NT2/D1 (cell line): Measurements from ENCODE around the gene PDE5A.

Experiments
- SUZ12 ChIP-seq: IDR thresholded peaks from 2 replicates; pipeline ENCODE4 v1.6.1; 2011; ENCODE audit not compliant: insufficient read length, insufficient read depth; ENCODE audit errors: extremely low read depth
- YY1 ChIP-seq: IDR thresholded peaks from 2 replicates; pipeline ENCODE4 v1.6.1; 2011; ENCODE audit not compliant: insufficient read length, insufficient read depth
- ZNF274 ChIP-seq: IDR thresholded peaks from 2 replicates; pipeline ENCODE4 v1.6.1; 2011; ENCODE audit warnings: mild to moderate bottlenecking, low read depth, low read length

DNA sequence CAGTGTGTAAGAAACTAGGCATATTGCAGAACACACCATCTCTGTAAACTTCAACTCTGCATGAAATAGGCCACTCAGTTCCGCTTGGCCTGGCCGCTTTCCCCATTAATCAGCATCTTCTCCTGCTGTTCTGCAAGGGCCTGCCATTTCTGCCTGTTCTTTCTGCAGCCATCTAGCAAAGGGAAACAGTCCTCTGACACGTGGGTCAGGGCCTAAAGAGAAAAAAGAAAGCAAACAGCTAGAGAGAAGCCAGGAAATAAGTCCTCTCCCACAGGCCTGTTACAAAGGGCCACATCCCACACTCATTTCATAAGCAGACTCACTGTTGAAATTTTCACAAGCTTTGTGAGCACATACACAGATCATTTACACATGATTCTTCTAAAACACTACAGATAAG is 130.1 kb downstream of the PDE5A start:
- TF ChIP-seq YY1 = no peak
- TF ChIP-seq ZNF274 = no peak
- TF ChIP-seq SUZ12 = no peak
